ENCODE results near the gene LYL1.

GRCh38 chr19:13097033-13097462 lies 5.6 kb downstream of the LYL1 start:
- TF ChIP-seq CTCF (IDR thresholded peaks at IDR 0.05; ENCODE audit: poor library complexity, severe bottlenecking) (no peak), POLR2AphosphoS5 (IDR thresholded peaks at IDR 0.05) (peak; percentile 76), EZH2 (IDR thresholded peaks at IDR 0.05; ENCODE audit: borderline replicate concordance, insufficient read depth, low read length, poor library complexity, severe bottlenecking) (no peak), TAF1 (IDR thresholded peaks at IDR 0.05; ENCODE audit: low read depth) (no peak), REST (IDR thresholded peaks at IDR 0.05; ENCODE audit: borderline replicate concordance) (no peak), EP300 (conservative IDR thresholded peaks at IDR 0.05; ENCODE audit: poor library complexity, severe bottlenecking) (no peak), RAD21 (conservative IDR thresholded peaks at IDR 0.05) (no peak), SMC3 (conservative IDR thresholded peaks at IDR 0.05; ENCODE audit: poor library complexity) (no peak), MXI1 (conservative IDR thresholded peaks at IDR 0.05; ENCODE audit: poor library complexity, severe bottlenecking) (no peak)
